Keratinocyte (primary cell): ENCODE measurements around the gene ITPR2. TPM values are rescaled to one million over a fixed set of nuclear protein-coding genes. Genes with fewer than 3 reads are reported as not detected.
"Not testable (repeated sequence)": the region's sequence is repeated elsewhere in the genome, so short reads cannot be mapped to it uniquely, and the experiment has no call there.

ENCODE experiments used
- DNase-seq: peaks from one replicate; pipeline ENCODE4 v3.0.0-alpha.2; 2011; ENCODE audit warnings: low read depth, missing footprints, low spot score
- FAIRE-seq: peaks from 2 replicates; lab custom pipeline; 2011; peaks lifted over from hg19 to GRCh38; lab: Jason Lieb, UNC
- H2AFZ ChIP-seq: 2 replicates; pipeline ENCODE4 v1.6.0; 2012; ENCODE audit warnings: low read length, control low read depth, inconsistent platforms; ENCODE audit not compliant: control insufficient read depth
- H3K27ac ChIP-seq: 2 replicates; pipeline ENCODE4 v1.5.1; 2011; ENCODE audit warnings: low read length; ENCODE audit not compliant: control insufficient read depth, insufficient read depth
- H3K27me3 ChIP-seq: 3 replicates; pipeline ENCODE4 v1.6.0; 2011; ENCODE audit warnings: low read length; ENCODE audit not compliant: control insufficient read depth, insufficient read depth; ENCODE audit errors: extremely low read depth
- H3K36me3 ChIP-seq, 2 experiments: 2 replicates in 1 of 2; 3 replicates in 1 of 2; pipeline ENCODE4 v1.5.1; 2011; ENCODE audit warnings: low read length in 2 of 2, mild to moderate bottlenecking in 1 of 2; ENCODE audit not compliant: control insufficient read depth in 2 of 2, insufficient read depth in 2 of 2; ENCODE audit errors: extremely low read depth in 1 of 2
- H3K4me1 ChIP-seq: 3 replicates; pipeline ENCODE4 v1.5.1; 2011; ENCODE audit warnings: low read length; ENCODE audit not compliant: control insufficient read depth, insufficient read depth; ENCODE audit errors: extremely low read depth
- H3K4me2 ChIP-seq: 3 replicates; pipeline ENCODE4 v1.6.0; 2011; ENCODE audit warnings: low read depth, low read length; ENCODE audit not compliant: control insufficient read depth, insufficient read depth; ENCODE audit errors: extremely low read depth
- H3K4me3 ChIP-seq, 3 experiments: fragments of 200-600 bp in 1 of 3; sonication (generic) in 1 of 3; 2 replicates in 2 of 3; 3 replicates in 1 of 3; pipeline ENCODE4 v1.5.1; 2011 to 2016; ENCODE audit warnings: low read length in 3 of 3, mild to moderate bottlenecking in 3 of 3, control low read depth in 2 of 3, inconsistent platforms in 1 of 3, low read depth in 1 of 3, mixed read lengths in 1 of 3, mixed run types in 1 of 3, moderate library complexity in 1 of 3; ENCODE audit not compliant: control insufficient read depth in 2 of 3, insufficient read depth in 2 of 3; ENCODE audit errors: extremely low read depth in 1 of 3
- H3K79me2 ChIP-seq: 2 replicates; pipeline ENCODE4 v1.6.0; 2012; ENCODE audit warnings: low read length; ENCODE audit not compliant: control insufficient read depth, insufficient read depth
- H3K9ac ChIP-seq: 3 replicates; pipeline ENCODE4 v1.6.0; 2011; ENCODE audit warnings: low read length; ENCODE audit not compliant: control insufficient read depth, insufficient read depth; ENCODE audit errors: extremely low read depth
- H3K9me1 ChIP-seq: 3 replicates; pipeline ENCODE4 v1.6.0; 2011; ENCODE audit warnings: low read length; ENCODE audit not compliant: control insufficient read depth, insufficient read depth; ENCODE audit errors: extremely low read depth
- H3K9me3 ChIP-seq: 2 replicates; pipeline ENCODE4 v1.5.1; 2012; ENCODE audit warnings: low read depth, low read length; ENCODE audit not compliant: control insufficient read depth
- H4K20me1 ChIP-seq: 3 replicates; pipeline ENCODE4 v1.6.0; 2011; ENCODE audit warnings: low read length; ENCODE audit not compliant: control insufficient read depth, insufficient read depth; ENCODE audit errors: extremely low read depth
- CTCF ChIP-seq, 3 experiments: IDR thresholded peaks in 1 of 3; conservative IDR thresholded peaks in 1 of 3; optimal IDR thresholded peaks in 1 of 3; 2 replicates in 2 of 3; 3 replicates in 1 of 3; pipeline versions ENCODE3 to v1.5.1; 2011; ENCODE audit warnings: low read length in 3 of 3, mild to moderate bottlenecking in 3 of 3, moderate library complexity in 2 of 3, control low read depth in 1 of 3, inconsistent platforms in 1 of 3; ENCODE audit not compliant: insufficient read depth in 2 of 3; ENCODE audit errors: extremely low read depth in 1 of 3
- EZH2 ChIP-seq: IDR thresholded peaks from one replicate; pipeline ENCODE4 v1.6.1; 2012; ENCODE audit warnings: inconsistent platforms, mild to moderate bottlenecking, low read length, moderate library complexity
- dilution Hi-C: fragments of 300-500 bp; cut with MboI; formaldehyde crosslinking; loops from one replicate; pipeline ENCODE4 v1.7.0; 2020; ENCODE audit warnings: low sequenced_read_pairs; ENCODE audit not compliant: extremely low pct_ligation_motif_present
- polyA plus RNA-seq, 5 experiments: library from polyadenylated mRNA; depleted of rRNA in 3 of 5; stranded (reverse) in 3 of 5; stranded (forward) in 1 of 5; unstranded in 1 of 5; fragments of >200 nt; gene quantifications; 1 replicate in 1 of 5; 2 replicates in 3 of 5; 3 replicates in 1 of 5; pipeline versions ENCODE4 v1.2.1 to v1.2.3, GENCODE V29; 2011 to 2012; ENCODE audit warnings: missing spikeins in 2 of 5, low read depth in 1 of 5, low replicate concordance in 1 of 5

ITPR2 gene
- polyA plus RNA-seq, 1 donor (not counting 4 experiments of a cell fraction or from before 2014, with no cell fraction given) = 7.6 TPM

DNA sequence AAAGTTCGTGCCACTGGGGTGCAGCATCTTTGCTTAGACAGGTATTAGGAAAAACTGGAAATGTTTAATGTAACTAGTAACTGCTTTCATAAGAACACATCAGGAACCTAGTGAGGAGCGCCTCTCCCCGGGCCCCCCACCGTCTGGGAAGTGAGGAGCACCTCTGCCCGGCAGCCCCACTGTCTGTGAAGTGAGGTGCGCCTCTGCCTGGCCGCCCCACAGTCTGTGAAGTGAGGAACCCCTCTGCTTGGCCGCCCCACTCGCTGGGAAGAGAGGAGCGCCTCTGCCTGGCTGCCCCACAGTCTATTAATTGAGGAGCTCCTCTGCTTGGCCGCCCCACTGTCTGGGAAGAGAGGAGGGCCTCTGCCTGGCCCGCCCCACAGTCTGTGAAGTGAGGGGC, 224.7 kb downstream of the ITPR2 start:
- dilution Hi-C loops = no loop called here
- H3K9ac ChIP-seq = no peak overlapping the region
- H4K20me1 ChIP-seq = no peaks in the 10 kb centered on the region
- no peaks in the 10 kb centered on the region for H3K79me2 ChIP-seq
- no peaks in the 10 kb centered on the region for H3K27me3 ChIP-seq
- DNase-seq (no peak), FAIRE-seq (no peak)
- H3K9me1 ChIP-seq = no peaks in the 10 kb centered on the region
- H3K27ac ChIP-seq = no peak overlapping the region
- TF ChIP-seq CTCF (optimal IDR thresholded peaks at IDR 0.05 in 1 of 3, IDR thresholded peaks at IDR 0.05 in 1 of 3, conservative IDR thresholded peaks at IDR 0.05 in 1 of 3; ENCODE audit: extremely low read depth in 1 of 3, insufficient read depth in 2 of 3, low read length in 3 of 3) (no peak), EZH2 (no peak)
- no peak overlapping the region for H3K4me3 ChIP-seq
- no peaks in the 10 kb centered on the region for H3K9me3 ChIP-seq
- H3K4me2 ChIP-seq = no peak overlapping the region
- H3K36me3 ChIP-seq = no peaks in the 10 kb centered on the region
- H2AFZ ChIP-seq = no peak overlapping the region
- no peaks in the 10 kb centered on the region for H3K4me1 ChIP-seq

DNA sequence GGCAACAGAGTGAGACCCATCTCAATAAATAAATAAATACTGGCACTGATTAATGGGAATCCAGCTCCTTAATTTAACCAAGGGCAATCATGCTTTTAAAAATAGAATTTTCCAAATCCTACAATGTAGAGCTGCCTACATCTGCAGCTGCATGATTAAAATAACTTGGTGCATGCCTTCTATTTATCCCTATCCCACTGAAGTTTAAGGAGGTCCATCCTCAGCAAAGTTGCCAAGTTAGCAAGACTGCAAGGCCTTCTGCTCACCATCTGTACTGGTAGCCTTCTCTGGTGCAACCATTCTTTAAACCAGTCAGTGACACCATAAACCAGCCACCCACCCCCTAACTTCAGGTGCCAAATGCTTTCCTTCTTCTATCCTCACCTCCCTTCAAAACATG, 226.1 kb downstream of the ITPR2 start:
- no peak overlapping the region for H3K27ac ChIP-seq
- dilution Hi-C loops = no loop called here

GRCh38 chr12:26604813-26605212, 228.2 kb downstream of the ITPR2 start:
- H3K79me2 ChIP-seq, H3K9me1 ChIP-seq, H3K4me2 ChIP-seq, H3K27ac ChIP-seq, H3K27me3 ChIP-seq, H3K36me3 ChIP-seq, H4K20me1 ChIP-seq, H3K4me3 ChIP-seq, H3K9ac ChIP-seq, DNase-seq, FAIRE-seq, H2AFZ ChIP-seq, H3K9me3 ChIP-seq, H3K4me1 ChIP-seq, dilution Hi-C loops: not testable (repeated sequence)

More for the DNA sequence above, 226.1 kb downstream of the ITPR2 start:
- Histone ChIP-seq H3K27me3 (no peaks in the 10 kb centered on the region), H3K9ac (no peak overlapping the region), H3K4me2 (no peak overlapping the region), H3K4me3 (no peak overlapping the region), H3K9me3 (no peaks in the 10 kb centered on the region), H3K9me1 (no peaks in the 10 kb centered on the region), H2AFZ (no peak overlapping the region), H3K4me1 (no peaks in the 10 kb centered on the region), H3K79me2 (no peaks in the 10 kb centered on the region), H4K20me1 (no peaks in the 10 kb centered on the region), H3K36me3 (no peaks in the 10 kb centered on the region)
- TF ChIP-seq CTCF (optimal IDR thresholded peaks at IDR 0.05 in 1 of 3, IDR thresholded peaks at IDR 0.05 in 1 of 3, conservative IDR thresholded peaks at IDR 0.05 in 1 of 3; ENCODE audit: extremely low read depth in 1 of 3, insufficient read depth in 2 of 3, low read length in 3 of 3) (no peak), EZH2 (no peak)
- DNase-seq = no peak
- FAIRE-seq = no peak
